K562 (cell line): ENCODE measurements around the gene AIG1. TPM values are rescaled to one million over a fixed set of nuclear protein-coding genes. Genes with fewer than 3 reads are reported as not detected.

Experiments used
- ATAC-seq: fragments of 200-7000 bp; cut with Tn5 transposase; 3 replicates; pipeline ENCODE4 v1.9.1; 2020; ENCODE audit warnings: moderate library complexity
- BruUV-seq: library from RNA; stranded (reverse); fragments of 400-500 nt; replicated peaks from 2 replicates; lab custom pipeline; 2021; lab: Mats Ljungman, UMichigan
- CTCF ChIA-PET: fragments of 300-600 bp; formaldehyde crosslinking; extraction: SDS; loops from one replicate; lab custom pipeline; 2021; ENCODE audit warnings: low intra/inter-chr PET ratio; lab: Yijun Ruan, JAX
- POLR2A ChIA-PET: fragments of 300-600, 350-650 bp; sonication (Branson Sonifier 250); formaldehyde crosslinking; extraction: SDS; loops from one replicate; lab custom pipeline; 2021; ENCODE audit warnings: antibody characterized with exemption, inconsistent platforms; lab: Yijun Ruan, JAX
- DNase-seq, 4 experiments: peaks; one replicate each; pipeline versions ENCODE4 v3.0.0 to v3.0.0-alpha.2; 2011 to 2018; ENCODE audit warnings: low spot score in 3 of 4, mixed read lengths in 3 of 4; ENCODE audit errors: extremely low read depth in 1 of 4
- FAIRE-seq: peaks from 2 replicates; lab custom pipeline; 2011; peaks lifted over from hg19 to GRCh38; lab: Jason Lieb, UNC
- H2AFZ ChIP-seq: 2 replicates; pipeline ENCODE4 v1.6.0; 2011; ENCODE audit warnings: low read depth, low read length, control low read depth, inconsistent platforms
- H3K27ac ChIP-seq: fragments of 200-600 bp; 3 replicates; pipeline ENCODE4 v1.8.0; 2011; ENCODE audit warnings: low read depth, mild to moderate bottlenecking, control low read depth, inconsistent platforms, low read length, moderate library complexity, mixed read lengths; ENCODE audit errors: extremely low read depth
- H3K27me3 ChIP-seq, 2 experiments: fragments of 300-600 bp in 1 of 2; 2 replicates in 1 of 2; 3 replicates in 1 of 2; pipeline versions ENCODE4 v1.6.0 to v1.8.0; 2011; ENCODE audit warnings: inconsistent platforms in 2 of 2, low read length in 2 of 2, mild to moderate bottlenecking in 1 of 2, mixed read lengths in 1 of 2, moderate library complexity in 1 of 2; ENCODE audit not compliant: control insufficient read depth in 2 of 2, insufficient read depth in 2 of 2
- H3K36me3 ChIP-seq: fragments of 300-600 bp; 3 replicates; pipeline ENCODE4 v1.8.0; 2011; ENCODE audit warnings: mild to moderate bottlenecking, low read length, inconsistent platforms; ENCODE audit not compliant: control insufficient read depth, insufficient read depth
- H3K4me1 ChIP-seq, 2 experiments: fragments of 200-600 bp in 1 of 2; replicated peaks in 1 of 2; 2 replicates in 1 of 2; 3 replicates in 1 of 2; pipeline versions ENCODE4 v1.5.1 to v1.8.0; 2011; ENCODE audit warnings: inconsistent platforms in 2 of 2, low read length in 2 of 2, mild to moderate bottlenecking in 1 of 2, mixed read lengths in 1 of 2, moderate library complexity in 1 of 2; ENCODE audit not compliant: control insufficient read depth in 2 of 2, insufficient read depth in 2 of 2
- H3K4me2 ChIP-seq: 2 replicates; pipeline ENCODE4 v1.6.1; 2011; ENCODE audit warnings: low read length, control low read depth, inconsistent platforms, mixed read lengths; ENCODE audit not compliant: insufficient read depth
- H3K4me3 ChIP-seq: fragments of 200-600 bp; sonication (generic), shearing (Covaris generic); 2 replicates; pipeline ENCODE4 v1.5.1; 2016; ENCODE audit warnings: control low read depth, inconsistent platforms
- H3K79me2 ChIP-seq: fragments of 200-600 bp; 3 replicates; pipeline ENCODE4 v1.8.0; 2011; ENCODE audit warnings: low read length, inconsistent platforms; ENCODE audit not compliant: control insufficient read depth, insufficient read depth
- H3K9ac ChIP-seq, 2 experiments: 2 replicates each; pipeline versions ENCODE4 v1.6.0 to v1.6.1; 2011; ENCODE audit warnings: low read depth in 2 of 2, low read length in 2 of 2, control low read depth in 1 of 2, inconsistent platforms in 1 of 2, mild to moderate bottlenecking in 1 of 2, mixed read lengths in 1 of 2; ENCODE audit not compliant: insufficient read depth in 1 of 2
- H3K9me1 ChIP-seq: one replicate; pipeline ENCODE4 v1.6.0; 2011; ENCODE audit warnings: inconsistent platforms, mild to moderate bottlenecking, low read length, moderate library complexity; ENCODE audit not compliant: control insufficient read depth, insufficient read depth
- H3K9me3 ChIP-seq: replicated peaks from 2 replicates; pipeline ENCODE4 v1.5.1; 2011; ENCODE audit warnings: low read depth, low read length, inconsistent platforms; ENCODE audit not compliant: control insufficient read depth, insufficient read depth
- H4K20me1 ChIP-seq: replicated peaks from 2 replicates; pipeline ENCODE4 v1.6.1; 2011; ENCODE audit warnings: low read length, inconsistent platforms, mixed read lengths; ENCODE audit not compliant: control insufficient read depth, insufficient read depth
- C11orf30 ChIP-seq: fragments of 450-650 bp; IDR thresholded peaks from 2 replicates; pipeline ENCODE4 v1.6.1; 2016; ENCODE audit warnings: low read depth, mild to moderate bottlenecking
- NONO ChIP-seq, 2 experiments: fragments of 200-400 bp in 1 of 2; fragments of 450-650 bp in 1 of 2; formaldehyde crosslinking in 1 of 2; IDR thresholded peaks; 2 replicates each; pipeline ENCODE4 v1.6.1; 2017; ENCODE audit warnings: low read depth in 2 of 2, mild to moderate bottlenecking in 2 of 2, moderate library complexity in 2 of 2, low read length in 1 of 2
- POLR2B ChIP-seq: fragments of 450-650 bp; IDR thresholded peaks from 2 replicates; pipeline ENCODE4 v1.6.1; 2018; ENCODE audit warnings: low read depth; ENCODE audit not compliant: partially characterized antibody
- SIN3B ChIP-seq: fragments of 450-650 bp; IDR thresholded peaks from 2 replicates; pipeline ENCODE4 v1.6.1; 2017; ENCODE audit warnings: low read depth, mild to moderate bottlenecking, moderate library complexity
- ZNF316 ChIP-seq: fragments of 450-650 bp; IDR thresholded peaks from 2 replicates; pipeline ENCODE4 v1.6.1; 2016
- ZNF77 ChIP-seq: fragments of 250-450 bp; sonication (Bioruptor Pico); IDR thresholded peaks from 2 replicates; pipeline ENCODE4 v1.5.0; 2020
- WGBS: fragments of 100-300 bp; shearing (Covaris generic); methylation state at CpG from one replicate; pipeline ENCODE4 v1.1.6; 2016; ENCODE audit warnings: low coverage, mixed read lengths; ENCODE audit not compliant: insufficient coverage; ENCODE audit errors: missing lambda C conversion rate; 5-methylcytosine and 5-hydroxymethylcytosine counted together
- in situ Hi-C: fragments of 300-500 bp; cut with MboI; formaldehyde crosslinking; loops from 4 replicates; pipeline ENCODE4 v1.15.0; 2018; ENCODE audit warnings: inconsistent platforms, mixed read lengths
- intact Hi-C: fragments of 100-400 bp; cut with micrococcal nuclease; formaldehyde crosslinking; loops from 2 replicates; pipeline ENCODE4 v1.14.2; 2022
- polyA plus RNA-seq, 8 experiments: library from polyadenylated mRNA; depleted of rRNA in 4 of 8; stranded (reverse) in 5 of 8; unstranded in 3 of 8; fragments of >200 nt; fragmentation: Nextera tagmentation in 2 of 8; fragmentation: Illumina TruSeq in 1 of 8; extraction: Ambion mirVana in 2 of 8; extraction: Trizol in 1 of 8; gene quantifications; 2 replicates each; pipeline versions ENCODE4 v1.2.1 to v1.2.3, GENCODE V29; 2011 to 2014; ENCODE audit warnings: inconsistent platforms in 1 of 8, missing spikeins in 1 of 8
- total RNA-seq, 7 experiments: library from RNA; depleted of rRNA in 6 of 7; stranded (reverse); fragments of >200 nt in 6 of 7; fragmentation: Illumina TruSeq in 2 of 7; extraction: Trizol in 2 of 7; gene quantifications; 2 replicates each; pipeline versions ENCODE4 v1.2.1 to v1.2.3, GENCODE V29; 2011 to 2021; ENCODE audit warnings: low replicate concordance in 1 of 7
- TF ChIP-seq, protein P1 (sequence below): fragments of 200-800 bp; sonication (Bioruptor generic); IDR thresholded peaks from 2 replicates; pipeline ENCODE4 v1.6.1; 2017; ENCODE audit warnings: missing genetic modification characterization, missing compliant biosample characterization
- TF ChIP-seq, protein P2 (sequence below): fragments of 250-450 bp; sonication (Bioruptor Pico); IDR thresholded peaks from 2 replicates; pipeline ENCODE4 v1.8.0; 2022; ENCODE audit warnings: inconsistent platforms
- TF ChIP-seq, protein P3 (sequence below), 2 experiments: fragments of 450-650 bp in 1 of 2; sonication (generic) in 1 of 2; formaldehyde crosslinking in 1 of 2; IDR thresholded peaks in 1 of 2; conservative IDR thresholded peaks in 1 of 2; 2 replicates each; pipeline versions ENCODE4 v1.6.1 to v1.8.1; 2016 to 2023; ENCODE audit warnings: mild to moderate bottlenecking in 2 of 2, moderate library complexity in 2 of 2, inconsistent platforms in 1 of 2, missing genetic modification reagents in 1 of 2

The AIG1 gene
- total and polyA plus RNA-seq, 9 of the 15 experiments (the other 6 are each of a cell fraction or from before 2014, with no cell fraction given): 74.8 to 333 (median 127) TPM

DNA sequence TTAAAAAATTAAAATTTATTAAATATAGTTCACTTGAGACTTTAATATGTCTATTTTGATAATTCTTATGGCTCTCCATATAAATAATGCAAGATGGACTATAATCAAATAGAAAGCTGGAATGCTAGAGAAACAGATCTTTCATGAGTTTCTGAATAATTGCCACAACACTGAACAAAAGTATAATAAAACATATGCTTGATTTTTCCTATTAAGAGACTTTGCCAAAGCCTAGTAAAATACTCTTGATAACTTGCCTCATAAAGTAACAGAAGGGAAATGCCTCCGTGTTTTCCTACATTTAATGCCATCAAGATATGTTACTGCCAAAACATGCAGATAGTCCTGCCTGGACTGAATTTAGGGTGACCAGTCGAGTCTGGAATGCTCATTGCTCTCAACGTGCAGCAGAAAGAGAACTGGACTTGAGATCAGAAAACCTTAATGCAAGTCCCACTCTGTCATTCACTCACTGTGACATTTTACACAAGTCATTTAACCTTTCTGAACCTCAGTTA lies 153.2 kb downstream of the AIG1 start:
- Histone ChIP-seq H3K27me3 (no peaks in the 10 kb centered on the region), H3K27ac (no peak overlapping the region), H2AFZ (no peak overlapping the region), H3K79me2 (no peaks in the 10 kb centered on the region), H3K9ac (no peak overlapping the region), H3K36me3 (peaks cover 52% of the 10 kb centered on the region; the same call in 2 of the 3 replicates), H3K4me2 (no peak overlapping the region), H3K9me3 (no peaks in the 10 kb centered on the region), H4K20me1 (no peaks in the 10 kb centered on the region), H3K4me1 (no peaks in the 10 kb centered on the region), H3K4me3 (no peak overlapping the region), H3K9me1 (no peaks in the 10 kb centered on the region)
- BruUV-seq: no TSS peak
- no peak for ATAC-seq
- no peak for FAIRE-seq
- CTCF ChIA-PET: no interaction called here
- intact Hi-C loops: no loop called here
- POLR2A ChIA-PET: no interaction called here
- no peak for DNase-seq
- TF ChIP-seq POLR2B: no peak
- TF ChIP-seq, protein P1, sequence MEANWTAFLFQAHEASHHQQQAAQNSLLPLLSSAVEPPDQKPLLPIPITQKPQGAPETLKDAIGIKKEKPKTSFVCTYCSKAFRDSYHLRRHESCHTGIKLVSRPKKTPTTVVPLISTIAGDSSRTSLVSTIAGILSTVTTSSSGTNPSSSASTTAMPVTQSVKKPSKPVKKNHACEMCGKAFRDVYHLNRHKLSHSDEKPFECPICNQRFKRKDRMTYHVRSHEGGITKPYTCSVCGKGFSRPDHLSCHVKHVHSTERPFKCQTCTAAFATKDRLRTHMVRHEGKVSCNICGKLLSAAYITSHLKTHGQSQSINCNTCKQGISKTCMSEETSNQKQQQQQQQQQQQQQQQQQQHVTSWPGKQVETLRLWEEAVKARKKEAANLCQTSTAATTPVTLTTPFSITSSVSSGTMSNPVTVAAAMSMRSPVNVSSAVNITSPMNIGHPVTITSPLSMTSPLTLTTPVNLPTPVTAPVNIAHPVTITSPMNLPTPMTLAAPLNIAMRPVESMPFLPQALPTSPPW: no peak
- in situ Hi-C loops: no loop called here
- 73% methylated on average over 3 of the region's 3 CpGs for whole genome bisulfite sequencing

DNA sequence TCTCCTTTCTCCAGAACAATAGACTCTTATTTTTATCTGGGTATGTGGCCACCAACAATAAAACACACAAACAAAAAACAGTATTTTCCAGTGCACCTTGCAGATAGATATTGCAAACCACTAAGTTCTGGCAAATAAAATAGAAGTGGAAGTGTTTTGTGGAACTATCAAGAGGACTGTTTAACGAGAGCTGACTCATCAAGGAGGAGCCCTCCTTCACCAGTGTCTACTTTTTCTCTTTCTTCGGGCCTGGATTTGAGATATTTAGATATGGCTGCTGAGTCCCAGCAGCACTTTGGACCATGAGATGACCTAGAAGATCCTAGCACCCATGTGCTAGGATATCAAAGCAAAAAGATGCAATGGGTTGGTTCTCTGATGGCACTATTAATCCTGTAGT lies 154.7 kb downstream of the AIG1 start:
- no peaks in the 10 kb centered on the region for H3K9me1 ChIP-seq
- H3K4me3 ChIP-seq: no peak overlapping the region
- no peaks in the 10 kb centered on the region for H3K9me3 ChIP-seq
- ATAC-seq: peak; percentile 57; the same call in 2 of the 3 replicates
- H3K27me3 ChIP-seq: no peaks in the 10 kb centered on the region
- no peaks in the 10 kb centered on the region for H3K79me2 ChIP-seq
- H3K4me2 ChIP-seq: no peak overlapping the region
- no peaks in the 10 kb centered on the region for H4K20me1 ChIP-seq
- DNase-seq: no peak
- in situ Hi-C loops (no loop called here), intact Hi-C loops (no loop called here)
- 15% methylated on average over 2 of the region's 2 CpGs for WGBS
- CTCF ChIA-PET: no interaction called here
- POLR2A ChIA-PET: no interaction called here
- no peak overlapping the region for H3K9ac ChIP-seq
- no peak for FAIRE-seq
- H3K4me1 ChIP-seq: no peaks in the 10 kb centered on the region
- no peak overlapping the region for H2AFZ ChIP-seq
- H3K36me3 ChIP-seq: peaks cover 56% of the 10 kb centered on the region
- BruUV-seq: no TSS peak
- H3K27ac ChIP-seq: no peak overlapping the region
- TF ChIP-seq ZNF316: peak; percentile 51; the same call in 1 of the 2 replicates
- no peak for TF ChIP-seq SIN3B
- TF ChIP-seq, protein P2, sequence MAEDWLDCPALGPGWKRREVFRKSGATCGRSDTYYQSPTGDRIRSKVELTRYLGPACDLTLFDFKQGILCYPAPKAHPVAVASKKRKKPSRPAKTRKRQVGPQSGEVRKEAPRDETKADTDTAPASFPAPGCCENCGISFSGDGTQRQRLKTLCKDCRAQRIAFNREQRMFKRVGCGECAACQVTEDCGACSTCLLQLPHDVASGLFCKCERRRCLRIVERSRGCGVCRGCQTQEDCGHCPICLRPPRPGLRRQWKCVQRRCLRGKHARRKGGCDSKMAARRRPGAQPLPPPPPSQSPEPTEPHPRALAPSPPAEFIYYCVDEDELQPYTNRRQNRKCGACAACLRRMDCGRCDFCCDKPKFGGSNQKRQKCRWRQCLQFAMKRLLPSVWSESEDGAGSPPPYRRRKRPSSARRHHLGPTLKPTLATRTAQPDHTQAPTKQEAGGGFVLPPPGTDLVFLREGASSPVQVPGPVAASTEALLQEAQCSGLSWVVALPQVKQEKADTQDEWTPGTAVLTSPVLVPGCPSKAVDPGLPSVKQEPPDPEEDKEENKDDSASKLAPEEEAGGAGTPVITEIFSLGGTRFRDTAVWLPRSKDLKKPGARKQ: no peak
- peak; percentile 46; the same call in 1 of the 2 replicates for TF ChIP-seq C11orf30
- TF ChIP-seq, protein P3, sequence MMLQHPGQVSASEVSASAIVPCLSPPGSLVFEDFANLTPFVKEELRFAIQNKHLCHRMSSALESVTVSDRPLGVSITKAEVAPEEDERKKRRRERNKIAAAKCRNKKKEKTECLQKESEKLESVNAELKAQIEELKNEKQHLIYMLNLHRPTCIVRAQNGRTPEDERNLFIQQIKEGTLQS (IDR thresholded peaks at IDR 0.05): peak; percentile 52; the same call in 1 of the 2 replicates
- TF ChIP-seq, protein P3 (CRISPR knock-in tag; conservative IDR thresholded peaks at IDR 0.05): no peak
- TF ChIP-seq ZNF77: no peak
- TF ChIP-seq NONO (IDR thresholded peaks at IDR 0.05; ENCODE audit: low read depth in 2 of 2, low read length in 1 of 2): no peak
